Neutrophil (primary cell): ENCODE measurements around the gene FAS.

Source experiments
- H3K27ac ChIP-seq: fragments of 200-600 bp; sonication (generic); 2 replicates; pipeline ENCODE4 v1.5.1; 2016; ENCODE audit warnings: mild to moderate bottlenecking, moderate library complexity
- H3K27me3 ChIP-seq: fragments of 200-600 bp; sonication (generic); 2 replicates; pipeline ENCODE4 v1.6.0; 2016; ENCODE audit warnings: mild to moderate bottlenecking
- H3K36me3 ChIP-seq: fragments of 200-600 bp; sonication (generic); 2 replicates; pipeline ENCODE4 v1.5.1; 2017
- H3K4me1 ChIP-seq, 2 experiments: fragments of 200-600 bp in 1 of 2; sonication (generic) in 1 of 2; 1 replicate in 1 of 2; 2 replicates in 1 of 2; pipeline versions ENCODE4 v1.5.1 to v1.6.1; 2013 to 2016; ENCODE audit warnings: low read depth in 1 of 2, low read length in 1 of 2, mild to moderate bottlenecking in 1 of 2, moderate library complexity in 1 of 2; ENCODE audit not compliant: control insufficient read depth in 1 of 2, insufficient read depth in 1 of 2
- H3K4me3 ChIP-seq, 2 experiments: fragments of 200-600 bp in 1 of 2; sonication (generic) in 1 of 2; 1 replicate in 1 of 2; 2 replicates in 1 of 2; pipeline ENCODE4 v1.5.1; 2013 to 2016; ENCODE audit warnings: low read depth in 1 of 2, low read length in 1 of 2, mild to moderate bottlenecking in 1 of 2, moderate library complexity in 1 of 2
- H3K9me3 ChIP-seq: fragments of 200-600 bp; sonication (generic); 2 replicates; pipeline ENCODE4 v1.5.1; 2016
- TF ChIP-seq, protein P1 (sequence below): fragments of 200-600 bp; sonication (generic); IDR thresholded peaks from 2 replicates; pipeline ENCODE4 v1.5.1; 2016; ENCODE audit warnings: antibody characterized with exemption

The FAS gene

GRCh38 chr10:88968391-88968790, 22.2 kb upstream of the FAS start:
- H3K27ac ChIP-seq: no peak overlapping the region
- no peak overlapping the region for H3K4me3 ChIP-seq
- H3K36me3 ChIP-seq: no peaks in the 10 kb centered on the region
- H3K4me1 ChIP-seq: peaks cover 6 to 32% of the 10 kb centered on the region in 2 experiments
- H3K27me3 ChIP-seq: no peaks in the 10 kb centered on the region
- H3K9me3 ChIP-seq: no peaks in the 10 kb centered on the region
- TF ChIP-seq, protein P1, sequence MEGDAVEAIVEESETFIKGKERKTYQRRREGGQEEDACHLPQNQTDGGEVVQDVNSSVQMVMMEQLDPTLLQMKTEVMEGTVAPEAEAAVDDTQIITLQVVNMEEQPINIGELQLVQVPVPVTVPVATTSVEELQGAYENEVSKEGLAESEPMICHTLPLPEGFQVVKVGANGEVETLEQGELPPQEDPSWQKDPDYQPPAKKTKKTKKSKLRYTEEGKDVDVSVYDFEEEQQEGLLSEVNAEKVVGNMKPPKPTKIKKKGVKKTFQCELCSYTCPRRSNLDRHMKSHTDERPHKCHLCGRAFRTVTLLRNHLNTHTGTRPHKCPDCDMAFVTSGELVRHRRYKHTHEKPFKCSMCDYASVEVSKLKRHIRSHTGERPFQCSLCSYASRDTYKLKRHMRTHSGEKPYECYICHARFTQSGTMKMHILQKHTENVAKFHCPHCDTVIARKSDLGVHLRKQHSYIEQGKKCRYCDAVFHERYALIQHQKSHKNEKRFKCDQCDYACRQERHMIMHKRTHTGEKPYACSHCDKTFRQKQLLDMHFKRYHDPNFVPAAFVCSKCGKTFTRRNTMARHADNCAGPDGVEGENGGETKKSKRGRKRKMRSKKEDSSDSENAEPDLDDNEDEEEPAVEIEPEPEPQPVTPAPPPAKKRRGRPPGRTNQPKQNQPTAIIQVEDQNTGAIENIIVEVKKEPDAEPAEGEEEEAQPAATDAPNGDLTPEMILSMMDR: no peak

GRCh38 chr10:88971221-88972061, 19.2 kb upstream of the FAS start:
- H3K9me3 ChIP-seq: no peaks in the 10 kb centered on the region
- H3K4me3 ChIP-seq: no peak overlapping the region
- TF ChIP-seq, protein P1: no peak
- peaks cover 14 to 26% of the 10 kb centered on the region in 2 experiments for H3K4me1 ChIP-seq
- no peaks in the 10 kb centered on the region for H3K27me3 ChIP-seq
- H3K27ac ChIP-seq: no peak overlapping the region
- no peaks in the 10 kb centered on the region for H3K36me3 ChIP-seq

DNA sequence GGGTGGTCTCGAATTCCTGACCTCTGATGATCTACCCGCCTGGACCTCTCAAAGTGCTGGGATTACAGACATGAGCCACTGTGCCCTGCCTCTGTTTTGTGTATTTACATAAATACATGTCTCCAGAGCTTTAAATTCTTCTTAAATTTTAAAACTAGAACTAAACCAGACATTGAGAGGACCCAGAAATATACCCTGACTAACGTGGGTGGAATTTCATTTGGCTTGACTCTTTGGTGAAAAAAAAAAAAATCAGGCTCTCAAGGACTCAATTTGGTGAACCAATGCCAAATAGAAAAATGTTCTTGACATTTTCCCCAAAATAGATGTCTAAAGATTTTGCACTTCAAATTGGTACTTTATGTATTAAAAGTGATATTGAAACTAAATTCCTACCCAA, 16.6 kb upstream of the FAS start:
- H3K36me3 ChIP-seq: no peaks in the 10 kb centered on the region
- no peak overlapping the region for H3K4me3 ChIP-seq
- peaks cover 14 to 21% of the 10 kb centered on the region in 2 experiments for H3K4me1 ChIP-seq
- H3K9me3 ChIP-seq: no peaks in the 10 kb centered on the region
- no peak overlapping the region for H3K27ac ChIP-seq
- no peaks in the 10 kb centered on the region for H3K27me3 ChIP-seq
- TF ChIP-seq, protein P1: no peak

DNA sequence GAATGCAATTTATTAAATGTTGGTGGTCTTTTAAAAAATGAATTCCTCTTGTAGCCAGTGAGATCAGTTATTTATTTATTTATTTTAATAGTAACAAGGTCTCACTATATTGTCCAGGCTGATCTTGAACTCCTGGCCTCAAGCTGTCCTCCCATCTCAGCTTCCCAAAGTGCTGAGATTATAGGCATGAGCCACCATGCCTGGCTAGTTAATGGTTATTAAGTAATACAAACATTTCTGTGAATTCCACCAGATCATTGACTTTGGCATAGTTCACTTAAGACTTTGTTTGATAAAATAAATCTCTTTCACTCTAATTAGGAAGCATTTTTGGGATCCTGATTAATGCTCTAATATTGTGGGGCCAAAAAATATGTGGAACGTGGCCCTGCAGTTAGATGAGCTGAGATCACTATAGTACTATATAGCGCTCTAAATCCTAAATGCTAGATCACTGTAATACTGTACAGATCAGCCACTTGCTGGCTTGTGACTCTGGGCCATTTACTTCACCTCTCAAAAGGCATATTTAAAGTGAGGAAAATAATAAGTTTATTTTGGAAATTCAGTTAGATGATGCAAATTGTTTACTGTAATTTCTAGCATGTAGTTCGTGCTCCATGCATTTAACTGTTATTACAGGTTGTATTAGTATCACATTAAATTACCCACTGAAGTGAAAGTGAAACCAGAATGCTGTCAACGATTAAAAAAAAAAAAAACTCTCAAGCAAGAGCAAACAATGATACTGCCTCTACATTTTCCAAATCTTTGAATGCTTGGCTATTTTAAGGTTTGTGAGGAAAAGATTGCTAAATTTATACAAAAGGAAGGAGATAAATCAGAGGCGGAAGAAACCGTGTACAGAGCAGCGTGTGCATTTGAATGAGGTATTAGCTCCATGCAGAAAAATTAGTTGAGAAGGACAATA, 15.9 kb upstream of the FAS start:
- Histone ChIP-seq H3K9me3 (no peaks in the 10 kb centered on the region), H3K27ac (peak overlapping the region; percentile 38), H3K27me3 (no peaks in the 10 kb centered on the region), H3K4me1 (peaks cover 14 to 21% of the 10 kb centered on the region in 2 experiments), H3K4me3 (peak overlapping the region; percentile 51 to 57), H3K36me3 (no peaks in the 10 kb centered on the region)
- TF ChIP-seq, protein P1: no peak

DNA sequence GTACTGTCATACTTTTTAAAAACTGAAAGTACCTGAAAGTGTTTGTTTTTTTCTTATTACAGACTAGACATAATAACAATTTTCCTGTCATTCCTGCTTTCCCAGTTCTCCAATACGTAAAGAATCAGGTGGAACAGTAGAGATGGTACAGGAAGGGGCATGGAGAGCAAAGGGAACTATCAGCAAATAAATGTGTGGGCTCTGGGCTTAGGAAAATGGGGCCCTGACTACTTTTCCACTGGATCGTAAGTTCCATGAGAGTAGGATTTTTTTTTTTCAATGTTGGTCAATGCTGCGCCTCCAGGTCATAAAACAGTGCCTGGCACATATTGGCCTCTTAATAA, 15.2 kb upstream of the FAS start:
- peaks cover 14 to 21% of the 10 kb centered on the region in 2 experiments for H3K4me1 ChIP-seq
- no peaks in the 10 kb centered on the region for H3K36me3 ChIP-seq
- H3K27me3 ChIP-seq: no peaks in the 10 kb centered on the region
- TF ChIP-seq, protein P1: no peak
- peak overlapping the region; percentile 51 to 57 for H3K4me3 ChIP-seq
- H3K27ac ChIP-seq: peak overlapping the region; percentile 20
- no peaks in the 10 kb centered on the region for H3K9me3 ChIP-seq
